Muscle layer of colon (tissue), 2 donors: ENCODE data around the gene CCDC102A.

Experiments used
- H3K27ac ChIP-seq: one replicate; pipeline ENCODE4 v1.7.0; 2013; ENCODE audit warnings: low read depth, mild to moderate bottlenecking, low read length, moderate library complexity
- H3K27me3 ChIP-seq, 2 donors: one replicate each; pipeline ENCODE4 v1.7.0; 2013; ENCODE audit warnings: low read length in 2 of 2, mild to moderate bottlenecking in 2 of 2; ENCODE audit not compliant: insufficient read depth in 2 of 2, control insufficient read depth in 1 of 2
- H3K36me3 ChIP-seq: one replicate; pipeline ENCODE4 v1.7.0; 2013; ENCODE audit warnings: mild to moderate bottlenecking, low read length; ENCODE audit not compliant: insufficient read depth
- H3K4me1 ChIP-seq: one replicate; pipeline ENCODE4 v1.7.0; 2013; ENCODE audit warnings: mild to moderate bottlenecking, low read length; ENCODE audit not compliant: insufficient read depth
- H3K4me3 ChIP-seq, 2 donors: one replicate each; pipeline ENCODE4 v1.7.0; 2013; ENCODE audit warnings: low read length in 2 of 2, low read depth in 1 of 2, mild to moderate bottlenecking in 1 of 2, moderate library complexity in 1 of 2
- H3K9ac ChIP-seq: one replicate; pipeline ENCODE4 v1.7.0; 2013; ENCODE audit warnings: low read length
- H3K9me3 ChIP-seq: one replicate; pipeline ENCODE4 v1.7.0; 2013; ENCODE audit warnings: mild to moderate bottlenecking, low read length
- donor health status: abdominal sarcoma.
- donor health status: Adenocarcinoma of cecum.

CCDC102A gene

GRCh38 chr16:57526498-57526897, 9.9 kb downstream of the CCDC102A start:
- Histone ChIP-seq H3K27me3 (no peaks in the 10 kb centered on the region), H3K9ac (no peak overlapping the region), H3K9me3 (no peaks in the 10 kb centered on the region), H3K36me3 (peaks cover 4% of the 10 kb centered on the region), H3K27ac (no peak overlapping the region), H3K4me3 (no peak overlapping the region), H3K4me1 (peaks cover 14% of the 10 kb centered on the region)

GRCh38 chr16:57525761-57526160, 10.6 kb downstream of the CCDC102A start:
- H3K27me3 ChIP-seq = no peaks in the 10 kb centered on the region
- no peak overlapping the region for H3K9ac ChIP-seq
- no peak overlapping the region for H3K4me3 ChIP-seq
- H3K36me3 ChIP-seq = peaks cover 4% of the 10 kb centered on the region
- H3K27ac ChIP-seq = no peak overlapping the region
- no peaks in the 10 kb centered on the region for H3K9me3 ChIP-seq
- peaks cover 13% of the 10 kb centered on the region for H3K4me1 ChIP-seq

GRCh38 chr16:57522960-57523359, 13.4 kb downstream of the CCDC102A start:
- Histone ChIP-seq H3K4me3 (no peak overlapping the region), H3K9me3 (no peaks in the 10 kb centered on the region), H3K27me3 (no peaks in the 10 kb centered on the region), H3K9ac (no peak overlapping the region), H3K36me3 (peaks cover 14% of the 10 kb centered on the region), H3K4me1 (no peaks in the 10 kb centered on the region), H3K27ac (no peak overlapping the region)

GRCh38 chr16:57519796-57520360, 16.5 kb downstream of the CCDC102A start:
- Histone ChIP-seq H3K9me3 (no peaks in the 10 kb centered on the region), H3K36me3 (peaks cover 31% of the 10 kb centered on the region), H3K4me1 (no peaks in the 10 kb centered on the region), H3K27me3 (no peaks in the 10 kb centered on the region), H3K4me3 (no peak overlapping the region), H3K9ac (no peak overlapping the region), H3K27ac (no peak overlapping the region)

- Histone ChIP-seq H3K9ac (no peak overlapping the region), H3K4me3 (no peak overlapping the region), H3K27me3 (no peaks in the 10 kb centered on the region), H3K4me1 (no peaks in the 10 kb centered on the region), H3K36me3 (peaks cover 31% of the 10 kb centered on the region), H3K9me3 (no peaks in the 10 kb centered on the region), H3K27ac (no peak overlapping the region)
Observed at GRCh38 chr16:57518922-57519321, 17.4 kb downstream of the CCDC102A start.

GRCh38 chr16:57518520-57518919, 17.9 kb downstream of the CCDC102A start:
- H3K4me1 ChIP-seq = peaks cover 3% of the 10 kb centered on the region
- peaks cover 31% of the 10 kb centered on the region for H3K36me3 ChIP-seq
- H3K27me3 ChIP-seq = no peaks in the 10 kb centered on the region
- no peaks in the 10 kb centered on the region for H3K9me3 ChIP-seq
- H3K4me3 ChIP-seq = no peak overlapping the region
- H3K27ac ChIP-seq = no peak overlapping the region
- no peak overlapping the region for H3K9ac ChIP-seq

GRCh38 chr16:57517397-57518367, 18.7 kb downstream of the CCDC102A start:
- Histone ChIP-seq H3K9me3 (no peaks in the 10 kb centered on the region), H3K27me3 (no peaks in the 10 kb centered on the region), H3K36me3 (peaks cover 31% of the 10 kb centered on the region)

GRCh38 chr16:57516773-57517172, 19.6 kb downstream of the CCDC102A start:
- Histone ChIP-seq H3K9me3 (no peaks in the 10 kb centered on the region), H3K4me1 (peaks cover 6% of the 10 kb centered on the region), H3K27me3 (no peaks in the 10 kb centered on the region), H3K36me3 (peaks cover 29% of the 10 kb centered on the region), H3K4me3 (no peak overlapping the region), H3K9ac (no peak overlapping the region), H3K27ac (no peak overlapping the region)

More at GRCh38 chr16:57517397-57518367, 18.7 kb downstream of the CCDC102A start:
- H3K9ac ChIP-seq = no peak overlapping the region
- peaks cover 6% of the 10 kb centered on the region for H3K4me1 ChIP-seq
- no peak overlapping the region for H3K4me3 ChIP-seq
- no peak overlapping the region for H3K27ac ChIP-seq

- no peak overlapping the region for H3K27ac ChIP-seq
- no peaks in the 10 kb centered on the region for H3K9me3 ChIP-seq
- H3K4me3 ChIP-seq = no peak overlapping the region
- H3K4me1 ChIP-seq = peaks cover 6% of the 10 kb centered on the region
- H3K36me3 ChIP-seq = peaks cover 27% of the 10 kb centered on the region
- no peaks in the 10 kb centered on the region for H3K27me3 ChIP-seq
- H3K9ac ChIP-seq = no peak overlapping the region
Observed at GRCh38 chr16:57516176-57516725, 20.1 kb downstream of the CCDC102A start.

- Histone ChIP-seq H3K27me3 (no peaks in the 10 kb centered on the region), H3K9me3 (no peaks in the 10 kb centered on the region), H3K4me1 (peaks cover 6% of the 10 kb centered on the region), H3K27ac (no peak overlapping the region), H3K4me3 (no peak overlapping the region), H3K36me3 (peaks cover 27% of the 10 kb centered on the region), H3K9ac (no peak overlapping the region)
Observed at GRCh38 chr16:57514791-57515600, 21.4 kb downstream of the CCDC102A start.

GRCh38 chr16:57514371-57514770, 22.0 kb downstream of the CCDC102A start:
- H3K9ac ChIP-seq = no peak overlapping the region
- no peak overlapping the region for H3K27ac ChIP-seq
- H3K9me3 ChIP-seq = no peaks in the 10 kb centered on the region
- H3K4me1 ChIP-seq = peaks cover 6% of the 10 kb centered on the region
- H3K27me3 ChIP-seq = no peaks in the 10 kb centered on the region
- H3K36me3 ChIP-seq = peaks cover 25% of the 10 kb centered on the region
- no peak overlapping the region for H3K4me3 ChIP-seq
